OCI-LY7 (cell line): ENCODE data around the gene ADAMTS8.

Experiments
- EZH2phosphoT487 ChIP-seq: fragments of 200-600 bp; sonication (generic); IDR thresholded peaks from 2 replicates; pipeline ENCODE4 v1.6.1; 2018; ENCODE audit warnings: low read depth, borderline replicate concordance, mild to moderate bottlenecking, mixed run types, antibody characterized with exemption, low read length, moderate library complexity, mixed read lengths
- TF ChIP-seq, protein P1 (sequence below): fragments of 200-600 bp; sonication (generic); conservative IDR thresholded peaks from 2 replicates; pipeline ENCODE4 v1.5.1; 2014; ENCODE audit warnings: mild to moderate bottlenecking, antibody characterized with exemption, low read length, moderate library complexity, mixed read lengths

- TF ChIP-seq, protein P1, sequence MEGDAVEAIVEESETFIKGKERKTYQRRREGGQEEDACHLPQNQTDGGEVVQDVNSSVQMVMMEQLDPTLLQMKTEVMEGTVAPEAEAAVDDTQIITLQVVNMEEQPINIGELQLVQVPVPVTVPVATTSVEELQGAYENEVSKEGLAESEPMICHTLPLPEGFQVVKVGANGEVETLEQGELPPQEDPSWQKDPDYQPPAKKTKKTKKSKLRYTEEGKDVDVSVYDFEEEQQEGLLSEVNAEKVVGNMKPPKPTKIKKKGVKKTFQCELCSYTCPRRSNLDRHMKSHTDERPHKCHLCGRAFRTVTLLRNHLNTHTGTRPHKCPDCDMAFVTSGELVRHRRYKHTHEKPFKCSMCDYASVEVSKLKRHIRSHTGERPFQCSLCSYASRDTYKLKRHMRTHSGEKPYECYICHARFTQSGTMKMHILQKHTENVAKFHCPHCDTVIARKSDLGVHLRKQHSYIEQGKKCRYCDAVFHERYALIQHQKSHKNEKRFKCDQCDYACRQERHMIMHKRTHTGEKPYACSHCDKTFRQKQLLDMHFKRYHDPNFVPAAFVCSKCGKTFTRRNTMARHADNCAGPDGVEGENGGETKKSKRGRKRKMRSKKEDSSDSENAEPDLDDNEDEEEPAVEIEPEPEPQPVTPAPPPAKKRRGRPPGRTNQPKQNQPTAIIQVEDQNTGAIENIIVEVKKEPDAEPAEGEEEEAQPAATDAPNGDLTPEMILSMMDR, result no peak
- no peak for TF ChIP-seq EZH2phosphoT487
Measured at GRCh38 chr11:130381317-130381716, 47.1 kb downstream of the ADAMTS8 start.
